GM23338 (cell line): ENCODE results near the gene EGFR. TPM values are rescaled to one million over a fixed set of nuclear protein-coding genes. Genes with fewer than 3 reads are reported as not detected.

Experiments used
- ATAC-seq: fragments of 200-7000 bp; cut with Tn5 transposase; 3 replicates; pipeline ENCODE4 v1.9.1; 2020
- DNase-seq: peaks from one replicate; pipeline ENCODE4 v3.0.0-alpha.2; 2015; ENCODE audit warnings: low spot score
- H2AFZ ChIP-seq: fragments of 200-600 bp; sonication (generic); 2 replicates; pipeline ENCODE4 v1.8.0; 2016; ENCODE audit warnings: antibody characterized with exemption, mild to moderate bottlenecking, moderate library complexity
- H3F3A ChIP-seq: fragments of 200-600 bp; sonication (generic); replicated peaks from 2 replicates; pipeline ENCODE4 v1.8.0; 2017; ENCODE audit warnings: antibody characterized with exemption, mixed run types, low read depth
- H3K27ac ChIP-seq: fragments of 200-600 bp; sonication (generic); 2 replicates; pipeline ENCODE4 v1.6.1; 2016; ENCODE audit warnings: low read depth
- H3K27me3 ChIP-seq: fragments of 200-600 bp; sonication (generic); 2 replicates; pipeline ENCODE4 v1.8.0; 2016; ENCODE audit warnings: mild to moderate bottlenecking, mixed run types, moderate library complexity; ENCODE audit not compliant: insufficient read depth
- H3K36me3 ChIP-seq: fragments of 200-600 bp; sonication (generic); 2 replicates; pipeline ENCODE4 v1.8.0; 2016; ENCODE audit warnings: mild to moderate bottlenecking; ENCODE audit not compliant: insufficient read depth
- H3K4me1 ChIP-seq: fragments of 200-600 bp; sonication (generic); 2 replicates; pipeline ENCODE4 v1.8.0; 2016; ENCODE audit warnings: mild to moderate bottlenecking, moderate library complexity; ENCODE audit not compliant: insufficient read depth
- H3K4me2 ChIP-seq: fragments of 200-600 bp; sonication (generic); 2 replicates; pipeline ENCODE4 v1.7.1; 2017; ENCODE audit warnings: mixed run types
- H3K4me3 ChIP-seq: fragments of 200-600 bp; sonication (generic); 2 replicates; pipeline ENCODE4 v1.6.1; 2016; ENCODE audit warnings: mixed run types
- H3K79me2 ChIP-seq: fragments of 200-600 bp; sonication (generic); replicated peaks from 2 replicates; pipeline ENCODE4 v1.8.0; 2017; ENCODE audit warnings: mild to moderate bottlenecking; ENCODE audit not compliant: insufficient read depth
- H3K9me2 ChIP-seq: fragments of 200-600 bp; sonication (generic); 2 replicates; pipeline ENCODE4 v1.8.0; 2017; ENCODE audit not compliant: insufficient read depth
- H4K20me1 ChIP-seq: fragments of 200-600 bp; sonication (generic); replicated peaks from 2 replicates; pipeline ENCODE4 v1.8.0; 2017; ENCODE audit warnings: mild to moderate bottlenecking; ENCODE audit not compliant: insufficient read depth
- H3K27ac Mint-ChIP-seq: 2 replicates; pipeline ENCODE4 v1.8.0; 2020; ENCODE audit warnings: inconsistent platforms, mild to moderate bottlenecking, moderate library complexity, mixed read lengths
- H3K27me3 Mint-ChIP-seq: 3 replicates; pipeline ENCODE4 v1.8.0; 2022; ENCODE audit warnings: low read depth, mild to moderate bottlenecking, moderate library complexity, mixed read lengths, inconsistent platforms; ENCODE audit not compliant: insufficient read depth, poor library complexity
- H3K36me3 Mint-ChIP-seq: 3 replicates; pipeline ENCODE4 v1.8.0; 2021; ENCODE audit warnings: low read depth, mild to moderate bottlenecking, inconsistent platforms, moderate library complexity, mixed read lengths
- H3K4me1 Mint-ChIP-seq: 3 replicates; pipeline ENCODE4 v1.8.0; 2020; ENCODE audit warnings: mild to moderate bottlenecking, inconsistent platforms, mixed read lengths
- H3K4me3 Mint-ChIP-seq: 3 replicates; pipeline ENCODE4 v1.8.0; 2021; ENCODE audit warnings: moderate library complexity, mild to moderate bottlenecking, inconsistent platforms, mixed read lengths
- H3K9me3 Mint-ChIP-seq: 3 replicates; pipeline ENCODE4 v1.8.0; 2020; ENCODE audit warnings: moderate library complexity, mild to moderate bottlenecking, inconsistent platforms, mixed read lengths
- CREB1 ChIP-seq: fragments of 250-450 bp; sonication (Bioruptor Pico); IDR thresholded peaks from 2 replicates; pipeline ENCODE4 v1.5.0; 2020; ENCODE audit warnings: low read depth, mild to moderate bottlenecking, moderate library complexity
- EZH2 ChIP-seq: fragments of 200-600 bp; sonication (generic); IDR thresholded peaks from one replicate; pipeline ENCODE4 v1.8.0; 2017; ENCODE audit warnings: antibody characterized with exemption, mild to moderate bottlenecking, low read depth; ENCODE audit not compliant: unreplicated experiment
- EZH2phosphoT487 ChIP-seq: fragments of 200-600 bp; sonication (generic); IDR thresholded peaks from one replicate; pipeline ENCODE4 v1.8.1; 2018; ENCODE audit warnings: antibody characterized with exemption; ENCODE audit not compliant: unreplicated experiment
- JUNB ChIP-seq: IDR thresholded peaks from one replicate; pipeline ENCODE4 v1.6.1; 2016; ENCODE audit warnings: antibody characterized with exemption; ENCODE audit not compliant: unreplicated experiment
- NANOG ChIP-seq: IDR thresholded peaks from 2 replicates; pipeline ENCODE4 v1.6.1; 2016; ENCODE audit warnings: antibody characterized with exemption, borderline replicate concordance
- POLR2AphosphoS5 ChIP-seq: IDR thresholded peaks from 2 replicates; pipeline ENCODE4 v1.6.1; 2016; ENCODE audit warnings: antibody characterized with exemption, low read depth
- STAT1 ChIP-seq: IDR thresholded peaks from one replicate; pipeline ENCODE4 v1.6.1; 2016; ENCODE audit warnings: antibody characterized with exemption; ENCODE audit not compliant: unreplicated experiment
- ZNF114 ChIP-seq: fragments of 250-450 bp; sonication (Bioruptor Pico); IDR thresholded peaks from 2 replicates; pipeline ENCODE4 v1.5.0; 2020; ENCODE audit warnings: mild to moderate bottlenecking, moderate library complexity
- ZNF331 ChIP-seq: fragments of 250-450 bp; sonication (Bioruptor Pico); IDR thresholded peaks from 2 replicates; pipeline ENCODE4 v1.5.0; 2020; ENCODE audit warnings: low read depth, mild to moderate bottlenecking, moderate library complexity
- polyA plus RNA-seq: library from polyadenylated mRNA; unstranded; fragments of >200 nt; fragmentation: Nextera tagmentation; extraction: Ambion mirVana; gene quantifications from 2 replicates; pipeline ENCODE4 v1.2.1, GENCODE V29; 2016
- total RNA-seq: library from RNA; depleted of rRNA; stranded (reverse); fragments of >200 nt; shearing (Covaris generic); gene quantifications from 2 replicates; pipeline ENCODE4 v1.2.3, GENCODE V29; 2014
- TF ChIP-seq, protein P1 (sequence below), 2 experiments: fragments of 200-600 bp in 1 of 2; sonication (generic) in 1 of 2; conservative IDR thresholded peaks; 2 replicates each; pipeline versions ENCODE4 v1.5.1 to v1.6.1; 2016 to 2017; ENCODE audit warnings: antibody characterized with exemption in 2 of 2, low read depth in 2 of 2, mild to moderate bottlenecking in 2 of 2, moderate library complexity in 1 of 2
- TF ChIP-seq, protein P2 (sequence below): IDR thresholded peaks from one replicate; pipeline ENCODE4 v1.6.1; 2018; ENCODE audit warnings: antibody characterized with exemption; ENCODE audit not compliant: unreplicated experiment
- TF ChIP-seq, protein P3 (sequence below): fragments of 250-450 bp; sonication (Bioruptor Pico); IDR thresholded peaks from 2 replicates; pipeline ENCODE4 v1.5.0; 2020; ENCODE audit warnings: mild to moderate bottlenecking, moderate library complexity
- TF ChIP-seq, protein P4 (sequence below): IDR thresholded peaks from 2 replicates; pipeline ENCODE4 v1.6.1; 2016; ENCODE audit warnings: antibody characterized with exemption

EGFR gene
- total and polyA plus RNA-seq, 2 experiments from 2014 or later: 1.5 to 4.5 TPM

DNA sequence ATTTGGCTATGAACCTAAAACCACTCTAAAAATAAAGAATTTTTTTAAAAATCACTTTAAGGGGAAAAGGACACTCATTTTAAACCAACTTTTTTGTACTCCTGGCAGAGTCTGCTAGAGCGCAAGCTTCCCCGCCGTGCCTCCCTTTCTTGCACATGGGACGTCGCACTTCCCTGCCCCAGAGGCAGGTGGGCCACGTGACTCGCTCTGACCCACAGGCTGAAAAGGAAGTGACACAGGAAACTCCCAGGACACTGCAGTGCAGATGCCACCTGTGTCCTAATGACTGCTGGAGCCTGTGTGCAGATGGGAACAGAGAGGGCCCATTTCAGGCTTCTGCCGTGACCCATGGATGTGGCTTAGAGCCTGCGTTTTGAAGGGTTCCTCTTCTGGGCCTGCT is 204.2 kb downstream of the EGFR start:
- Histone ChIP-seq H3K4me1 (no peaks in the 10 kb centered on the region), H3F3A (no peaks in the 10 kb centered on the region), H3K4me3 (no peak overlapping the region), H3K36me3 (no peaks in the 10 kb centered on the region), H3K9me2 (no peaks in the 10 kb centered on the region; the same call in 1 of the 2 replicates), H3K79me2 (no peaks in the 10 kb centered on the region), H2AFZ (no peak overlapping the region), H3K27ac (no peak overlapping the region), H3K27me3 (no peaks in the 10 kb centered on the region), H4K20me1 (no peaks in the 10 kb centered on the region), H3K4me2 (no peak overlapping the region)
- H3K4me3 Mint-ChIP-seq: no peak overlapping the region
- TF ChIP-seq, protein P1, sequence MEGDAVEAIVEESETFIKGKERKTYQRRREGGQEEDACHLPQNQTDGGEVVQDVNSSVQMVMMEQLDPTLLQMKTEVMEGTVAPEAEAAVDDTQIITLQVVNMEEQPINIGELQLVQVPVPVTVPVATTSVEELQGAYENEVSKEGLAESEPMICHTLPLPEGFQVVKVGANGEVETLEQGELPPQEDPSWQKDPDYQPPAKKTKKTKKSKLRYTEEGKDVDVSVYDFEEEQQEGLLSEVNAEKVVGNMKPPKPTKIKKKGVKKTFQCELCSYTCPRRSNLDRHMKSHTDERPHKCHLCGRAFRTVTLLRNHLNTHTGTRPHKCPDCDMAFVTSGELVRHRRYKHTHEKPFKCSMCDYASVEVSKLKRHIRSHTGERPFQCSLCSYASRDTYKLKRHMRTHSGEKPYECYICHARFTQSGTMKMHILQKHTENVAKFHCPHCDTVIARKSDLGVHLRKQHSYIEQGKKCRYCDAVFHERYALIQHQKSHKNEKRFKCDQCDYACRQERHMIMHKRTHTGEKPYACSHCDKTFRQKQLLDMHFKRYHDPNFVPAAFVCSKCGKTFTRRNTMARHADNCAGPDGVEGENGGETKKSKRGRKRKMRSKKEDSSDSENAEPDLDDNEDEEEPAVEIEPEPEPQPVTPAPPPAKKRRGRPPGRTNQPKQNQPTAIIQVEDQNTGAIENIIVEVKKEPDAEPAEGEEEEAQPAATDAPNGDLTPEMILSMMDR (conservative IDR thresholded peaks at IDR 0.05; ENCODE audit: low read depth in 2 of 2): no peak
- TF ChIP-seq ZNF114 (CRISPR knock-in tag): no peak
- TF ChIP-seq, protein P2, sequence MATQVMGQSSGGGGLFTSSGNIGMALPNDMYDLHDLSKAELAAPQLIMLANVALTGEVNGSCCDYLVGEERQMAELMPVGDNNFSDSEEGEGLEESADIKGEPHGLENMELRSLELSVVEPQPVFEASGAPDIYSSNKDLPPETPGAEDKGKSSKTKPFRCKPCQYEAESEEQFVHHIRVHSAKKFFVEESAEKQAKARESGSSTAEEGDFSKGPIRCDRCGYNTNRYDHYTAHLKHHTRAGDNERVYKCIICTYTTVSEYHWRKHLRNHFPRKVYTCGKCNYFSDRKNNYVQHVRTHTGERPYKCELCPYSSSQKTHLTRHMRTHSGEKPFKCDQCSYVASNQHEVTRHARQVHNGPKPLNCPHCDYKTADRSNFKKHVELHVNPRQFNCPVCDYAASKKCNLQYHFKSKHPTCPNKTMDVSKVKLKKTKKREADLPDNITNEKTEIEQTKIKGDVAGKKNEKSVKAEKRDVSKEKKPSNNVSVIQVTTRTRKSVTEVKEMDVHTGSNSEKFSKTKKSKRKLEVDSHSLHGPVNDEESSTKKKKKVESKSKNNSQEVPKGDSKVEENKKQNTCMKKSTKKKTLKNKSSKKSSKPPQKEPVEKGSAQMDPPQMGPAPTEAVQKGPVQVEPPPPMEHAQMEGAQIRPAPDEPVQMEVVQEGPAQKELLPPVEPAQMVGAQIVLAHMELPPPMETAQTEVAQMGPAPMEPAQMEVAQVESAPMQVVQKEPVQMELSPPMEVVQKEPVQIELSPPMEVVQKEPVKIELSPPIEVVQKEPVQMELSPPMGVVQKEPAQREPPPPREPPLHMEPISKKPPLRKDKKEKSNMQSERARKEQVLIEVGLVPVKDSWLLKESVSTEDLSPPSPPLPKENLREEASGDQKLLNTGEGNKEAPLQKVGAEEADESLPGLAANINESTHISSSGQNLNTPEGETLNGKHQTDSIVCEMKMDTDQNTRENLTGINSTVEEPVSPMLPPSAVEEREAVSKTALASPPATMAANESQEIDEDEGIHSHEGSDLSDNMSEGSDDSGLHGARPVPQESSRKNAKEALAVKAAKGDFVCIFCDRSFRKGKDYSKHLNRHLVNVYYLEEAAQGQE: no peak
- no peak for TF ChIP-seq EZH2
- no peak for TF ChIP-seq EZH2phosphoT487
- no peak for TF ChIP-seq POLR2AphosphoS5
- no peak for TF ChIP-seq NANOG
- TF ChIP-seq, protein P3, sequence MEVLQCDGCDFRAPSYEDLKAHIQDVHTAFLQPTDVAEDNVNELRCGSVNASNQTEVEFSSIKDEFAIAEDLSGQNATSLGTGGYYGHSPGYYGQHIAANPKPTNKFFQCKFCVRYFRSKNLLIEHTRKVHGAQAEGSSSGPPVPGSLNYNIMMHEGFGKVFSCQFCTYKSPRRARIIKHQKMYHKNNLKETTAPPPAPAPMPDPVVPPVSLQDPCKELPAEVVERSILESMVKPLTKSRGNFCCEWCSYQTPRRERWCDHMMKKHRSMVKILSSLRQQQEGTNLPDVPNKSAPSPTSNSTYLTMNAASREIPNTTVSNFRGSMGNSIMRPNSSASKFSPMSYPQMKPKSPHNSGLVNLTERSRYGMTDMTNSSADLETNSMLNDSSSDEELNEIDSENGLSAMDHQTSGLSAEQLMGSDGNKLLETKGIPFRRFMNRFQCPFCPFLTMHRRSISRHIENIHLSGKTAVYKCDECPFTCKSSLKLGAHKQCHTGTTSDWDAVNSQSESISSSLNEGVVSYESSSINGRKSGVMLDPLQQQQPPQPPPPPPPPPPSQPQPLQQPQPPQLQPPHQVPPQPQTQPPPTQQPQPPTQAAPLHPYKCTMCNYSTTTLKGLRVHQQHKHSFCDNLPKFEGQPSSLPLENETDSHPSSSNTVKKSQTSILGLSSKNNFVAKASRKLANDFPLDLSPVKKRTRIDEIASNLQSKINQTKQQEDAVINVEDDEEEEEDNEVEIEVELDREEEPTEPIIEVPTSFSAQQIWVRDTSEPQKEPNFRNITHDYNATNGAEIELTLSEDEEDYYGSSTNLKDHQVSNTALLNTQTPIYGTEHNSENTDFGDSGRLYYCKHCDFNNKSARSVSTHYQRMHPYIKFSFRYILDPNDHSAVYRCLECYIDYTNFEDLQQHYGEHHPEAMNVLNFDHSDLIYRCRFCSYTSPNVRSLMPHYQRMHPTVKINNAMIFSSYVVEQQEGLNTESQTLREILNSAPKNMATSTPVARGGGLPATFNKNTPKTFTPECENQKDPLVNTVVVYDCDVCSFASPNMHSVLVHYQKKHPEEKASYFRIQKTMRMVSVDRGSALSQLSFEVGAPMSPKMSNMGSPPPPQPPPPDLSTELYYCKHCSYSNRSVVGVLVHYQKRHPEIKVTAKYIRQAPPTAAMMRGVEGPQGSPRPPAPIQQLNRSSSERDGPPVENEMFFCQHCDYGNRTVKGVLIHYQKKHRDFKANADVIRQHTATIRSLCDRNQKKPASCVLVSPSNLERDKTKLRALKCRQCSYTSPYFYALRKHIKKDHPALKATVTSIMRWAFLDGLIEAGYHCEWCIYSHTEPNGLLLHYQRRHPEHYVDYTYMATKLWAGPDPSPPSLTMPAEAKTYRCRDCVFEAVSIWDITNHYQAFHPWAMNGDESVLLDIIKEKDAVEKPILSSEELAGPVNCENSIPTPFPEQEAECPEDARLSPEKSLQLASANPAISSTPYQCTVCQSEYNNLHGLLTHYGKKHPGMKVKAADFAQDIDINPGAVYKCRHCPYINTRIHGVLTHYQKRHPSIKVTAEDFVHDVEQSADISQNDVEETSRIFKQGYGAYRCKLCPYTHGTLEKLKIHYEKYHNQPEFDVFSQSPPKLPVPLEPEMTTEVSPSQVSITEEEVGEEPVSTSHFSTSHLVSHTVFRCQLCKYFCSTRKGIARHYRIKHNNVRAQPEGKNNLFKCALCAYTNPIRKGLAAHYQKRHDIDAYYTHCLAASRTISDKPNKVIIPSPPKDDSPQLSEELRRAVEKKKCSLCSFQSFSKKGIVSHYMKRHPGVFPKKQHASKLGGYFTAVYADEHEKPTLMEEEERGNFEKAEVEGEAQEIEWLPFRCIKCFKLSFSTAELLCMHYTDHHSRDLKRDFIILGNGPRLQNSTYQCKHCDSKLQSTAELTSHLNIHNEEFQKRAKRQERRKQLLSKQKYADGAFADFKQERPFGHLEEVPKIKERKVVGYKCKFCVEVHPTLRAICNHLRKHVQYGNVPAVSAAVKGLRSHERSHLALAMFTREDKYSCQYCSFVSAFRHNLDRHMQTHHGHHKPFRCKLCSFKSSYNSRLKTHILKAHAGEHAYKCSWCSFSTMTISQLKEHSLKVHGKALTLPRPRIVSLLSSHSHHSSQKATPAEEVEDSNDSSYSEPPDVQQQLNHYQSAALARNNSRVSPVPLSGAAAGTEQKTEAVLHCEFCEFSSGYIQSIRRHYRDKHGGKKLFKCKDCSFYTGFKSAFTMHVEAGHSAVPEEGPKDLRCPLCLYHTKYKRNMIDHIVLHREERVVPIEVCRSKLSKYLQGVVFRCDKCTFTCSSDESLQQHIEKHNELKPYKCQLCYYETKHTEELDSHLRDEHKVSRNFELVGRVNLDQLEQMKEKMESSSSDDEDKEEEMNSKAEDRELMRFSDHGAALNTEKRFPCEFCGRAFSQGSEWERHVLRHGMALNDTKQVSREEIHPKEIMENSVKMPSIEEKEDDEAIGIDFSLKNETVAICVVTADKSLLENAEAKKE (CRISPR knock-in tag): no peak
- no peak for TF ChIP-seq CREB1
- no peak for TF ChIP-seq ZNF331 (CRISPR knock-in tag)
- no peak for TF ChIP-seq STAT1
- TF ChIP-seq, protein P4, sequence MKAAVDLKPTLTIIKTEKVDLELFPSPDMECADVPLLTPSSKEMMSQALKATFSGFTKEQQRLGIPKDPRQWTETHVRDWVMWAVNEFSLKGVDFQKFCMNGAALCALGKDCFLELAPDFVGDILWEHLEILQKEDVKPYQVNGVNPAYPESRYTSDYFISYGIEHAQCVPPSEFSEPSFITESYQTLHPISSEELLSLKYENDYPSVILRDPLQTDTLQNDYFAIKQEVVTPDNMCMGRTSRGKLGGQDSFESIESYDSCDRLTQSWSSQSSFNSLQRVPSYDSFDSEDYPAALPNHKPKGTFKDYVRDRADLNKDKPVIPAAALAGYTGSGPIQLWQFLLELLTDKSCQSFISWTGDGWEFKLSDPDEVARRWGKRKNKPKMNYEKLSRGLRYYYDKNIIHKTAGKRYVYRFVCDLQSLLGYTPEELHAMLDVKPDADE: no peak
- no peak for TF ChIP-seq JUNB
- ATAC-seq (no peak), DNase-seq (no peak)
- peaks cover 4% of the 10 kb centered on the region for H3K9me3 Mint-ChIP-seq
- H3K27ac Mint-ChIP-seq: no peak overlapping the region
- peaks cover 7% of the 10 kb centered on the region; the same call in 2 of the 3 replicates for H3K4me1 Mint-ChIP-seq
- H3K27me3 Mint-ChIP-seq: no peaks in the 10 kb centered on the region
- H3K36me3 Mint-ChIP-seq: peaks cover 3% of the 10 kb centered on the region; the same call in 1 of the 3 replicates
